ENCODE data around the gene PSMD6.

The PSMD6 gene

DNA sequence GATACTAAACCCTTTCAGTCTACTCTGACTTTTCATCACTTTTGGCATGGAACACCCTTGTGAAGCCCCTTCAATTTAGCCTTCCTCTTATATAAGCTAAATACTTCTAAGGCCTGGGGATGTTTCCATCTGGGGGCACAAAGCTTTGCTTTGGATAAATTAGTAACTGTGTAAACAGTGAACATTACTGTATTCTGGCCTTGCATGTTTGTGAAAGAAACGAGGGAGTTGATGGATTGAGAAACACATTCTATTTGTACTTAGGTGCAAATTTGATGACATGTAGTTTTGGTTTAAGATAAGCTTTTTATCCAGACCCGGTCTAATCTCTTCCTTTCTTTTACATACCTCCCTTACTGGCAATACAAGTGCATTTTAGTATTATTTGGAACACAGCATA is 19.7 kb downstream of the PSMD6 start:
- H3K9ac ChIP-seq (ENCODE audit: low read depth, low read length) = no peak overlapping the region
- H3K4me1 ChIP-seq (ENCODE audit: control insufficient read depth, insufficient read depth, low read length) = peaks cover 3% of the 10 kb centered on the region
- no peaks in the 10 kb centered on the region for H3K27me3 ChIP-seq (ENCODE audit: control insufficient read depth, insufficient read depth, low read length)
- H3K9me3 ChIP-seq (replicated peaks; ENCODE audit: low read length) = no peaks in the 10 kb centered on the region
- no peak overlapping the region for H3K4me3 ChIP-seq (ENCODE audit: low read length)
- H3K36me3 ChIP-seq (ENCODE audit: insufficient read depth, low read length) = peaks cover 85% of the 10 kb centered on the region
- no peak overlapping the region for H3K4me2 ChIP-seq (ENCODE audit: low read length)

DNA sequence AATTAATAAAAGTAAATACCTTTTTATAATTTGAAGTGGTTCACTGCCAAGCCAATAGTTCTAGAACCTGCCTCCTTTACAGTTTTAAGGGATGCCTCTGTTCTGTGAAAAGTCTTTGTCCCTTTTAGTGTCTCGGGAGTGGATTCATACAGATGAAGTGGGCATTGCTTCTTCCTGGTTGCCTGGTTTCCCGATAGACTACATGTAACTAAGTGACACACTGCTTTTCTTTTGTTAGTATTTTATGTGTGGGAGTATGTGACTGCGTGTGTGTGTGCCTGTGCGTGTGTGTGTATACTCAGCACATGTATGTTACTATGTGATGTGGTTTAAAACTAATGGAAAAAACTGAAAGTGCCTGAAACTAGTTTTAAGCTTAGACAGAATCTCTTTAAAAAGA is 21.1 kb downstream of the PSMD6 start:
- Histone ChIP-seq H3K4me2 (ENCODE audit: low read length) (no peak overlapping the region), H3K4me3 (ENCODE audit: low read length) (no peak overlapping the region), H3K9me3 (replicated peaks; ENCODE audit: low read length) (no peaks in the 10 kb centered on the region), H3K4me1 (ENCODE audit: control insufficient read depth, insufficient read depth, low read length) (no peaks in the 10 kb centered on the region), H3K9ac (ENCODE audit: low read depth, low read length) (no peak overlapping the region), H3K36me3 (ENCODE audit: insufficient read depth, low read length) (peaks cover 83% of the 10 kb centered on the region), H3K27me3 (ENCODE audit: control insufficient read depth, insufficient read depth, low read length) (no peaks in the 10 kb centered on the region)

DNA sequence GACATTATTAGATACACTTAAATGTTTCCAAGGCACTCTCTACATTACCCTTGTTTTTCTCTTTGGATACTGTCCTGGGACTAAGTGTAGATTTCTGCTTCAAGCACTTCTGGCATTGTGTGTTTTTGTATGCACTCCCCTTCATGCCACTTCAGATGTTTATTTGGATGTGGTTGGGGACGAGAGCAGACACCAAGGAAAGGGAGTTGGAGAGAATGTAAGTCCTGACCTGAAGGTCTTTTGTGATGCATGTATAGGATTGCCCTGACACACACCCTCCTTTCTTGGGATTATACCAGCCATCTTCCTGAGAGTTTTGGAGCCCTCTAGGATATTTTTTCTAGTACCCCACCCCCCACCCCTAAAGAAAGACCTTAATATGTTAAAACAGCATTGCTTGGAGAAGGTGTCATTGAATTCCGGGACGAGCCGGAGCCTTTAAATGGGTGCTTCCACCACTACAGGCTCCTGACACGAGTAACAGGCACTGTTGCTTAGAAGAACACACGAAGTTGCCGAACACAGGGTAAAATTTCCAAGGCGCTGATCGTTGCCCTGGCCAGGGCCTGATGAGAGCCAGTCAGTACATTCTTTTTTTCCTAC is 22.7 kb downstream of the PSMD6 start:
- Histone ChIP-seq H3K27me3 (ENCODE audit: control insufficient read depth, insufficient read depth, low read length) (no peaks in the 10 kb centered on the region), H3K4me1 (ENCODE audit: control insufficient read depth, insufficient read depth, low read length) (no peaks in the 10 kb centered on the region), H3K4me2 (ENCODE audit: low read length) (no peak overlapping the region), H3K36me3 (ENCODE audit: insufficient read depth, low read length) (peaks cover 79% of the 10 kb centered on the region), H3K9me3 (replicated peaks; ENCODE audit: low read length) (no peaks in the 10 kb centered on the region), H3K4me3 (ENCODE audit: low read length) (no peak overlapping the region), H3K9ac (ENCODE audit: low read depth, low read length) (no peak overlapping the region)

DNA sequence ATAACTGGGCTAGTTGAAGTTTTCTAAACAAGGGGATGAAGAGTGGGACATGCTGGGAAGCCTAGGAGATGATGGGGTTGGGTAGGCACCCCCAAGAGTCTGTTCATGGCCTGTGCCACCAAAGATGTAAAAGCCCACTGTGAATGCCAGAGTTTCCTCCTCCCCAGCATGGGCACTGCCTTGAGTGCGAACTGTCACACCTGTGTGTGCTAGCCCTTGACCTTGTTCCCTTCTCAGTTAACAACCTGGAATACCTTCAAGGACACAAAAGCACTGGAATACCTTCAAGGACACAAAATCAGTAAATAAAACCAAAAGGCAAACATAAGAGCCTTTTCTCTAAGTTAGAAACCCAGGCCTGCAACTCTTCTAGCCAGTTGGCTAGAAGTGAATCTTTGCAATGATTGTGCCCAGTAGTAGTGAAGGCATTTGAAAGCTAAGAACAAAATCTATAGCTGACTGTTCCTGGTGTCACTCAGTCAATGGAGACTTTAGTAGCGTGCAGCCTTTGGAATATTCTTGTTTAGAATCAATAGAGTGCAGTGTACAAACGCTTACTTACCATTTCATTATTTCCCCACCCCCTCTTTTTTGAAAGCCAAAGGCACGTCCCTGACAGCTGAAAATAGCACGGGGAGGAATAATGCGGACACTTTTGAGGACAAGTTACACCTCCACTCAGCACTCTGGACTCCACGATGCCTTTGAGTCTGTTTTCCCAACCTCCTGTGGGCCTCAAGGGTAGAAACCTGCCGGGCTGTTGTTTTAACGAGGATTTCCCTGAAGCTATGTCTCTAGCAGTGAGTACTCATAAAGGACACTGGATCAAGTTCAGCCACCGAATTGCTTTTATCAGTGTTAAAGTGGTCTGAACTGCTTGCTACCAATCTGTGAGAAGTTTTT is 24.2 kb downstream of the PSMD6 start:
- Histone ChIP-seq H3K4me1 (ENCODE audit: control insufficient read depth, insufficient read depth, low read length) (no peaks in the 10 kb centered on the region), H3K4me3 (ENCODE audit: low read length) (no peak overlapping the region), H3K36me3 (ENCODE audit: insufficient read depth, low read length) (peaks cover 78% of the 10 kb centered on the region), H3K9me3 (replicated peaks; ENCODE audit: low read length) (no peaks in the 10 kb centered on the region), H3K4me2 (ENCODE audit: low read length) (no peak overlapping the region), H3K27me3 (ENCODE audit: control insufficient read depth, insufficient read depth, low read length) (no peaks in the 10 kb centered on the region), H3K9ac (ENCODE audit: low read depth, low read length) (no peak overlapping the region)

DNA sequence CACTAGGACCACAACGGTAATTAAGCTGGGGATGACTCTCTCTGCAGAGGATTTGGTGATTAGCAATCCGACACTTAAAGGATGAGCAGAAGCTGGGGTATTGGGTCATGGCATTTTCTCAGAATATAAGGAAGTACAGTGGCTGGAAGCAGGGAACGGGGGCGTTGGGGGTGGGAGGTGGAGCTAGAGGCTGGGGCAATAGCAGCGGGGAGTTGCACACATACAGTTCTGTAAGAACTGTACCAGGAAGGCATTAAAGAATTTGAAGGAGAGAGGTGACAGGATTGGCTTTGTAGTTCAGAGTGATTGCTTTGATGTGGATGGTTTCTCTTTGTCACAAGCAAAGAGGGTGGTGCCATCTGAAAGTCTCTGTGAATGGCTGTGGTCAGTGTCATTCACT is 28.2 kb downstream of the PSMD6 start:
- H3K9me3 ChIP-seq (replicated peaks; ENCODE audit: low read length) = no peaks in the 10 kb centered on the region
- H3K4me2 ChIP-seq (ENCODE audit: low read length) = no peak overlapping the region
- no peak overlapping the region for H3K4me3 ChIP-seq (ENCODE audit: low read length)
- H3K27me3 ChIP-seq (ENCODE audit: control insufficient read depth, insufficient read depth, low read length) = no peaks in the 10 kb centered on the region
- no peaks in the 10 kb centered on the region for H3K4me1 ChIP-seq (ENCODE audit: control insufficient read depth, insufficient read depth, low read length)
- peaks cover 82% of the 10 kb centered on the region for H3K36me3 ChIP-seq (ENCODE audit: insufficient read depth, low read length)
- H3K9ac ChIP-seq (ENCODE audit: low read depth, low read length) = no peak overlapping the region

DNA sequence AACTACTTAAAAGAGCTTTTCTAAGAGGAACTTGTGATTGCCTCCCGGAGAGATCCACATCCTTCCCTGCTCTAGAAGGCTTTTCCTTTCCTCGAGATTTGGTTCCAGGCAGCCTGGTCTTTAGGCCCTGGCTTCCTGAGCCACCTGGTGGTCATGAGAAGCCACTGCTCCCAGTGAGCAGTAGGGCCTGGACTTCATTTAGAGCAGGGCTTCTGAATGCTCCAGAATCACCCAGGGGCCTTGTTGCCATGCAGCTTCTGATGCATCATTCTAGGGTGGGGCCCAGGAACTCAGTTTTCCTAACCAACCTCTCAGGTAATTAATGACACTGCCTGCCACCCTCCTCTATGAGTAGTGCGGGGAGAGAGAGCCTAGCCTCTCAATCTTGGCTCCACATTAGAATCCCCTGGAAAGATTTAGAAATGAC is 29.6 kb downstream of the PSMD6 start:
- Histone ChIP-seq H3K4me2 (ENCODE audit: low read length) (no peak overlapping the region), H3K9me3 (replicated peaks; ENCODE audit: low read length) (no peaks in the 10 kb centered on the region), H3K9ac (ENCODE audit: low read depth, low read length) (no peak overlapping the region), H3K4me1 (ENCODE audit: control insufficient read depth, insufficient read depth, low read length) (no peaks in the 10 kb centered on the region), H3K36me3 (ENCODE audit: insufficient read depth, low read length) (peaks cover 82% of the 10 kb centered on the region), H3K4me3 (ENCODE audit: low read length) (no peak overlapping the region), H3K27me3 (ENCODE audit: control insufficient read depth, insufficient read depth, low read length) (no peaks in the 10 kb centered on the region)

DNA sequence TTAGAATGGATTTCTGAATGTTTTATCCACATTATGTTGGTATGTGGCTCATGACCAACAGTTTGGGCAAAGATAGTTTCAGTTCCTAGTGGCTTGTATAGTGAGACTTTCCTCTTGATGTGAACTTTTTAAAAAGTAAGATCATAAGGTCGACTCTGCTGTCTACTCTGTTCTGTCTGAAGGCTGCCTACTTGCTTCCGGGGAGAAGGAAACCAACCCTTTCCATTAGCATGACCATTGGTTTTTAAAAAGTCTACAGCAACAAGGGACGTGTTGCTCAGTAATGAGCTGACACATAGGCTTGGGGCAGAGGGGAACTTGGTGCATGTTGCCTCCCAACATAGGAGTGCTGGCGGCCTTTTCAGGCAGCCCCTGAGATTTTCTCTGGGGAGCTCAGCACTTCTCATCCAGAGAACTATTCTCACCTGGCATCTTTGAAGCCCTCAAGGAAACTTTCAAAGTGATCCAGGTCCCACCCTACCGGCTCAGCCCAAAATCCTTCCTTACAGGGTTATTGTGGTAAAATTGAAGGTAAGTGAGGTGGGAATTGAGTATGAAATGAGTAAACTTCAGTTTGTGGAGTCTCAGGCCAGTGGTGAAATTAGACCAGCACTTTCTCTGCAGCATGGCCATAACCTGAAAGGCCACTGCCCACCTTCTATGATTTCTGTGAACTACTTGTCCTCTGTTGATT is 30.6 kb downstream of the PSMD6 start:
- H3K9ac ChIP-seq (ENCODE audit: low read depth, low read length) = no peak overlapping the region

DNA sequence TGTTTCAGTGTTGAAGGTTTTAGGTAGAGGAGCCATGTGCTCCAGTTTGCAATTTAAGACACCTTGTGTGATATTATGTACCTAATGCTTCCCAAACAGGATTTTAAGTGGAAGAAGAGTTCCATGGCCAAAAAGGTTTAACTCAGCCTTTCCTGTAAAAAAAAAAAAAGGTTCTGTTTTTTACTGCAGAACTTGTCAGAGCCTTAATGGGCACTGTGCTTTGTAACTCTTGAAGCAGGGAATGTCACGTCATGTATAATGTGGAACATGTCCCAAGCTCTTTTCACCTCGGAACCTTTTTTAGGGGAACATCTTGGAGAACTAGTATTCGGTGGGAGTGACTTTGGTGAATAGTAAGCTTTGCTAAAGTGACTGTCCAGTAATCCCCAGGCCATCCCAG is 31.6 kb downstream of the PSMD6 start:
- Histone ChIP-seq H3K4me3 (ENCODE audit: low read length) (no peak overlapping the region), H3K36me3 (ENCODE audit: insufficient read depth, low read length) (peaks cover 77% of the 10 kb centered on the region), H3K9ac (ENCODE audit: low read depth, low read length) (no peak overlapping the region), H3K4me2 (ENCODE audit: low read length) (no peak overlapping the region), H3K27me3 (ENCODE audit: control insufficient read depth, insufficient read depth, low read length) (no peaks in the 10 kb centered on the region), H3K9me3 (replicated peaks; ENCODE audit: low read length) (no peaks in the 10 kb centered on the region), H3K4me1 (ENCODE audit: control insufficient read depth, insufficient read depth, low read length) (no peaks in the 10 kb centered on the region)

More for the DNA sequence above, 30.6 kb downstream of the PSMD6 start:
- no peaks in the 10 kb centered on the region for H3K27me3 ChIP-seq (ENCODE audit: control insufficient read depth, insufficient read depth, low read length)
- no peaks in the 10 kb centered on the region for H3K4me1 ChIP-seq (ENCODE audit: control insufficient read depth, insufficient read depth, low read length)
- peaks cover 79% of the 10 kb centered on the region for H3K36me3 ChIP-seq (ENCODE audit: insufficient read depth, low read length)
- H3K4me3 ChIP-seq (ENCODE audit: low read length) = no peak overlapping the region
- no peak overlapping the region for H3K4me2 ChIP-seq (ENCODE audit: low read length)
- H3K9me3 ChIP-seq (replicated peaks; ENCODE audit: low read length) = no peaks in the 10 kb centered on the region

DNA sequence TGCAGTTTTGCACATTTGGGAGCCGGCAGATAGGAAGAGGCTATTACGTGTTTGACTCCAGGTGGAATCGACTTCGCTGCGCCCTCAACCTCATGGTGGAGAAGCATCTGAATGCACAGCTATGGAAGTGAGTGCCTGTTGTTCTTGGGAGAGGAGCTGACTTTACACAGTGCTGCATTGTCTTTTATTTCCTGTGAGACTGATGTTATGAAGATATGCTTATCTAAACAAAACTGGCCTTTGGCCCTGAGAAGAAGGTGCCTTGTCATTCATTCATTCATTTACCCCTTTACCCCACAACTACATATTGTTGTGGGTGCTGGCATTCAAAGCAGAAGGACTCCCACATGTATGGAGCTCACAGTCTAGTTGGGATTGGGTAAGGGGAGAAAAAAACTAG is 32.6 kb downstream of the PSMD6 start:
- Histone ChIP-seq H3K4me2 (ENCODE audit: low read length) (no peak overlapping the region), H3K4me1 (ENCODE audit: control insufficient read depth, insufficient read depth, low read length) (peaks cover 3% of the 10 kb centered on the region), H3K27me3 (ENCODE audit: control insufficient read depth, insufficient read depth, low read length) (no peaks in the 10 kb centered on the region), H3K9me3 (replicated peaks; ENCODE audit: low read length) (no peaks in the 10 kb centered on the region), H3K4me3 (ENCODE audit: low read length) (no peak overlapping the region), H3K36me3 (ENCODE audit: insufficient read depth, low read length) (peaks cover 69% of the 10 kb centered on the region), H3K9ac (ENCODE audit: low read depth, low read length) (no peak overlapping the region)

DNA sequence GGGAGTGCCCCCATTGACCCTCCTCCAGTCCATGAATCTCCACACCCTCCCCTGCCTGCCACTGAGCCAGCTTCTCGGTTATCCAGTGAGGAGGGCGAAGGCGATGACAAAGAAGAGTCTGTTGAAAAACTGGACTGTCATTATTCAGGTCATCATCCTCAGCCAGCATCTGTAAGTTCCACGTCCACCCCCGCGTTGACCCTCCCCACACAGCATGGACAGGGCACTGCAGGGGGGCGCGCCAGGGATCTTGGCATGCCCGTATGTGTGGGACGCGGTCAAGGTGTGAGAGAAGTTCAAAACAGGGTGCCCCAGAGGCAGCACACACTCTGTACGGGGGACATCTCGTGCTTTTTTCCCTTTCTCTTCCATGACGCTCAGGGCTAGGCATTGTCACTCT is 33.1 kb downstream of the PSMD6 start:
- Histone ChIP-seq H3K4me1 (ENCODE audit: control insufficient read depth, insufficient read depth, low read length) (peaks cover 3% of the 10 kb centered on the region), H3K9me3 (replicated peaks; ENCODE audit: low read length) (no peaks in the 10 kb centered on the region), H3K27me3 (ENCODE audit: control insufficient read depth, insufficient read depth, low read length) (no peaks in the 10 kb centered on the region), H3K4me2 (ENCODE audit: low read length) (no peak overlapping the region), H3K4me3 (ENCODE audit: low read length) (no peak overlapping the region), H3K36me3 (ENCODE audit: insufficient read depth, low read length) (peaks cover 64% of the 10 kb centered on the region), H3K9ac (ENCODE audit: low read depth, low read length) (no peak overlapping the region)

DNA sequence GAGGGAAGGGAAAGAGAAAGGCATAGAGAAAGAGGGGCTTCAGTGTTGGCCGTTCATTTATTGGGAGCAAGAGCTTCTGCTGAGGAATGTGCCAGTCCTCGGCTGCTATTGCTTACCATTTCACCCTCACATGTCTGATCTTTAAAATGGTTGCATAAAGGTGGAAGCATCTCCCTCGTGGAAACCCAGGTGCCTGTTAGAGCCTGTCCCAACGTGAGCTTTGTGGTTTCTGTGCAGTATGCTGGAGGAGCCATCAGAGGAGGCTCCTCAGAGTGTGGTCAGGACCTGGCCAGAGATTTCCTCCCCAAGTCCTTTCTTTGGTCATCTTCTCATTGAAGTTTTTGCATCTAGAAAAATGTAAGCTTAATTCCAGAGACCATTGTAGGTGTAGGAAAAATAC is 34.4 kb downstream of the PSMD6 start:
- peaks cover 3% of the 10 kb centered on the region for H3K4me1 ChIP-seq (ENCODE audit: control insufficient read depth, insufficient read depth, low read length)
- H3K4me3 ChIP-seq (ENCODE audit: low read length) = no peak overlapping the region
- H3K27me3 ChIP-seq (ENCODE audit: control insufficient read depth, insufficient read depth, low read length) = no peaks in the 10 kb centered on the region
- no peak overlapping the region for H3K9ac ChIP-seq (ENCODE audit: low read depth, low read length)
- no peak overlapping the region for H3K4me2 ChIP-seq (ENCODE audit: low read length)
- no peaks in the 10 kb centered on the region for H3K9me3 ChIP-seq (replicated peaks; ENCODE audit: low read length)
- H3K36me3 ChIP-seq (ENCODE audit: insufficient read depth, low read length) = peaks cover 62% of the 10 kb centered on the region

All from skeletal muscle satellite cell (primary cell).